Ishikawa (cell line): Measurements from ENCODE around the gene INPPL1.

ENCODE experiments used
- EP300 ChIP-seq: IDR thresholded peaks from 2 replicates; pipeline ENCODE4 v1.6.1; 2012; ENCODE audit warnings: borderline replicate concordance
- FOXM1 ChIP-seq: IDR thresholded peaks from 2 replicates; pipeline ENCODE4 v1.6.1; 2012; ENCODE audit warnings: low read depth, borderline replicate concordance
- YY1 ChIP-seq: IDR thresholded peaks from 2 replicates; pipeline ENCODE4 v1.6.1; 2012; ENCODE audit warnings: low read depth

DNA sequence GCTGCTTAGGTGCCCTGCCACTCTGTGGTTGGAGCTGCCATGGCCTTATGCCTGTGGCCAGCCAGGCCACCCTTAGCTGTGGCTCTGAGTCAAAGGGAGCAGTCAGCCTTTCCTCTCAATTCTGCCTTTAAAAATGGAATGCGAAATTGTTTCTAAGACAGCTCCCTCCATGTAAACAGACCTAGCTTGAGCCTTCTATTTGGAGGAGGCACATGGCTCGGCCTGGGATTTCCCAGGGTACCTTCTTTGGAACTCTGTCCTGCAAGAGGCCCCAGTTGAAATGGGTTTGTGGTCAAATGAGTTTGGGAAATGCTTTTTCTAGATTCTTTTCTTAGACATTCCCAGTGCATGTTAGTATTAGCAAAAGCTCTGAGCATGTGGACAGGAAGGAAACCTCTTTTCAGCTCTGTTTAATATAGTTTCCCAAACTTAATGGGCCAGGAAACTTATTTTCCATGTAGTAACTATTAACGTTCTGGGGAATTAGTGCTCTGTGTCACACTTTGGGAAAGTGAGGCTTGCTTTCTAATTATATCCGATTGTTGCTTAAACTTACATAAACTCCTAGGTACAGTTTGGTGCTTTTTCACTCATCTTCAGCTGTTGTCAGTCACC is 11.6 kb downstream of the INPPL1 start:
- TF ChIP-seq EP300 (no peak), FOXM1 (no peak), YY1 (no peak)
